Measurements from ENCODE around the gene RAB3B.

RAB3B gene

DNA sequence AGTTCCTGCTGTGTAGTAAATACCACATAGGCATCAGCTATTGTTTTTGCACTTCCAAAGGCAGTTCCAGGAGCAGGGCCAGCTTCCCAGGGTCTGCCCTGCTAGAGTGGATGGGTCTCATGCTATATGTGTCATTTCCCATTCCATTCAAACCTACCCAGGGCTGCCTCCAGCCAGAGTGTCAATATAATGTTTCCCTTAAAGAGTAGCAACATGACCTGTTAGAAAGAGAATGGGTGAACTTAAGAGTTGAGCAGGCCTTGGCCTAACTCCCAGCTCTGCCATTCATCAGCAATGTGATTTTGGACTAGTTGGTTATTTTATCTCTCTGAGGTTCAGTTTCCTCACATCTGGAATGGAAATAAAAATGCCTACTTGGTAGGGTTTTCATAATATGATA, 44.9 kb downstream of the RAB3B start:
- no peak overlapping the region for H3K4me3 ChIP-seq
- no peaks in the 10 kb centered on the region for H3K36me3 ChIP-seq
- TF ChIP-seq, protein P1, sequence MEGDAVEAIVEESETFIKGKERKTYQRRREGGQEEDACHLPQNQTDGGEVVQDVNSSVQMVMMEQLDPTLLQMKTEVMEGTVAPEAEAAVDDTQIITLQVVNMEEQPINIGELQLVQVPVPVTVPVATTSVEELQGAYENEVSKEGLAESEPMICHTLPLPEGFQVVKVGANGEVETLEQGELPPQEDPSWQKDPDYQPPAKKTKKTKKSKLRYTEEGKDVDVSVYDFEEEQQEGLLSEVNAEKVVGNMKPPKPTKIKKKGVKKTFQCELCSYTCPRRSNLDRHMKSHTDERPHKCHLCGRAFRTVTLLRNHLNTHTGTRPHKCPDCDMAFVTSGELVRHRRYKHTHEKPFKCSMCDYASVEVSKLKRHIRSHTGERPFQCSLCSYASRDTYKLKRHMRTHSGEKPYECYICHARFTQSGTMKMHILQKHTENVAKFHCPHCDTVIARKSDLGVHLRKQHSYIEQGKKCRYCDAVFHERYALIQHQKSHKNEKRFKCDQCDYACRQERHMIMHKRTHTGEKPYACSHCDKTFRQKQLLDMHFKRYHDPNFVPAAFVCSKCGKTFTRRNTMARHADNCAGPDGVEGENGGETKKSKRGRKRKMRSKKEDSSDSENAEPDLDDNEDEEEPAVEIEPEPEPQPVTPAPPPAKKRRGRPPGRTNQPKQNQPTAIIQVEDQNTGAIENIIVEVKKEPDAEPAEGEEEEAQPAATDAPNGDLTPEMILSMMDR (IDR thresholded peaks at IDR 0.05), result no peak
- DNase-seq, result no peak
- peaks cover 0 to 7% of the 10 kb centered on the region in 2 donors for H3K27me3 ChIP-seq
- H3K4me1 ChIP-seq, result no peaks in the 10 kb centered on the region
- H3K27ac ChIP-seq, result no peak overlapping the region
- intact Hi-C loops (cut with DNase I; ENCODE audit: low total_unique reads), result no loop called here
- peaks cover 0 to 15% (median 0%) of the 10 kb centered on the region in 3 donors for H3K9me3 ChIP-seq

DNA sequence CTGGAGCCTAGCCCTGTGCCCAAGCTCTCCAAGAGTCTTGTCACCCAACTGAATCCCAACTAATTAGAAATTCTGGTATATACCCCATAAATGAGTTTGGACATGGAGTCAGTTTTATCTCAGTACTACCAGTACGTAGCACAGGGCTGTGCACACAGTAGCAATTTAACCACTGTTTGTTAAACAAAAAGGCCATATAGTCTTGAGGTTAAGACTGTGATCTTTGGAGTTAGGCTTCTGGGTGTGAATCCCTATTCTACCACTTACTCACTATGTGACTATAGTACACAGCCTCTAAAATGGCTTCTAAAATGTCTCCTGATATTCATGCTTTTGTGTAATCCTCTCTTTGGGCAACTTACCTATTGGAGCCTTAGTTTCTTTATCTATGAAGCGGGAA, 48.2 kb downstream of the RAB3B start:
- no peaks in the 10 kb centered on the region for H3K36me3 ChIP-seq
- H3K4me1 ChIP-seq, result no peaks in the 10 kb centered on the region
- no peak for DNase-seq
- intact Hi-C loops (cut with DNase I; ENCODE audit: low total_unique reads), result no loop called here
- no peaks in the 10 kb centered on the region for H3K27me3 ChIP-seq
- no peak overlapping the region for H3K27ac ChIP-seq
- H3K4me3 ChIP-seq, result no peak overlapping the region
- TF ChIP-seq, protein P1 (IDR thresholded peaks at IDR 0.05), result no peak
- H3K9me3 ChIP-seq, result peaks cover 0 to 16% (median 0%) of the 10 kb centered on the region in 3 donors

DNA sequence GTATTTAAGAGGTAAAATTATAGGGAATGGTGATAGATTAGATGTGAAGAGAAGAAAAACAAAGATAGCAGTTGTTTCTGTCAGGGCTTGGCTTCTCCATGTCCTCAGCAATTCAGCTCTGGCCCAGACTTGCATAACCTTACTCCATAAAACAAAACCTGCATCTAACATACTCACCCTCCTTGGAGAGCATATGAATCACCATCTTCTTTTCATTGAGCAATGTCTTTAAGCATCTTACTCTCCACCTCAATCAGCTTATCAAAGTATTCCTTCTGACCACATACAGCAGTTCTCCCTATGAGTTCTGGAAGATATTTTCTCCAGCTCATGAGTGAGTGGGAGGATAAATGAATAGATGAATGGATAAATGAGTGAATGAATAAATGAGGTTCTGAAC, 49.0 kb downstream of the RAB3B start:
- Histone ChIP-seq H3K4me3 (no peak overlapping the region), H3K27me3 (no peaks in the 10 kb centered on the region), H3K36me3 (no peaks in the 10 kb centered on the region), H3K9me3 (peaks cover 0 to 16% (median 0%) of the 10 kb centered on the region in 3 donors), H3K27ac (no peak overlapping the region), H3K4me1 (no peaks in the 10 kb centered on the region)
- DNase-seq, result no peak
- TF ChIP-seq, protein P1 (IDR thresholded peaks at IDR 0.05), result no peak
- intact Hi-C loops (cut with DNase I; ENCODE audit: low total_unique reads), result no loop called here

DNA sequence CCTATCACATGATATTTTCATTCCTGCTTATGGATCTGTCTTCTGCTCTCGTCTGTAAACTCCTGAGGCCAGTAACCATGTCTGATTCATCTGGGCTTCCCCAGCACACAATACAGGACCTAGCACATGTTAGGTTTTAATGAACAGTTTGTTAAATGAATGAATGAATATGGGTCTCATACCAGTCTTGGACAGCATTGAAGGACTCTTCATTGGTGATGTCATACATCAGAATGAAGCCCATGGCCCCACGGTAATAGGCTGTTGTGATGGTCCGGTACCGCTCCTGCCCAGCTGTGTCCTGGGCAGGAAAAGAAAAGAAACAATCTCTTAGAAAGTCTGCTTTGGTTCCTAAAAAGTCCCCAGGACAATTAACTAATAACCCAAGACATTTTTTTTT, 53.4 kb downstream of the RAB3B start:
- Histone ChIP-seq H3K4me3 (no peak overlapping the region), H3K4me1 (no peaks in the 10 kb centered on the region), H3K36me3 (no peaks in the 10 kb centered on the region), H3K9me3 (peaks cover 0 to 16% (median 0%) of the 10 kb centered on the region in 3 donors), H3K27ac (no peak overlapping the region), H3K27me3 (no peaks in the 10 kb centered on the region)
- no peak for DNase-seq
- intact Hi-C loops (cut with DNase I; ENCODE audit: low total_unique reads), result no loop called here
- TF ChIP-seq, protein P1 (IDR thresholded peaks at IDR 0.05), result no peak

DNA sequence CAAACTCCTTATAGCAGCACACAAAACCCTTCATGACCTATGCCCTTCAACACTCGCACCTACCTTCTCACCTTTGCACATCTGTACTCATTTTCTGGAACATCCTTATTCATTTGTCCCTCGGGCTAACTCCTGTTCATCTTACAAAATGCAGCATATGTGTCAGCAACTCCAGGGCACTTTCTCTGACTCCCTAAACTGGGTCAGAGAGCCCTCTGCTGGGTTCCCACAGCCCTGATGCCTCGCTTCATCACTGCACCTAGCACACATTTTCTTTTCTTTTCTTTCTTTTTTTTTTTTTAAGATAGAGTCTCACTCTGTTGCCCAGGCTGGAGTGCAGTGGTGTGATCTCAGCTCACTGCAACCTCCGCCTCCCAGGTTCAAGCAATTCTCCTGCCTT, 54.0 kb downstream of the RAB3B start:
- intact Hi-C loops (cut with DNase I; ENCODE audit: low total_unique reads), result no loop called here

More for the DNA sequence above, 54.0 kb downstream of the RAB3B start:
- Histone ChIP-seq H3K27me3 (no peaks in the 10 kb centered on the region), H3K36me3 (no peaks in the 10 kb centered on the region), H3K9me3 (peaks cover 0 to 10% (median 0%) of the 10 kb centered on the region in 3 donors), H3K27ac (no peak overlapping the region), H3K4me1 (no peaks in the 10 kb centered on the region), H3K4me3 (no peak overlapping the region)
- DNase-seq, result no peak
- TF ChIP-seq, protein P1 (IDR thresholded peaks at IDR 0.05), result no peak
